K562 (cell line): ENCODE data around the gene MFN1. TPM values are rescaled to one million over a fixed set of nuclear protein-coding genes. Genes with fewer than 3 reads are reported as not detected.
"Not testable (repeated sequence)": the region's sequence is repeated elsewhere in the genome, so short reads cannot be mapped to it uniquely, and the experiment has no call there.

ENCODE experiments used
- ATAC-seq: fragments of 200-7000 bp; cut with Tn5 transposase; 3 replicates; pipeline ENCODE4 v1.9.1; 2020; ENCODE audit warnings: moderate library complexity
- BruUV-seq: library from RNA; stranded (reverse); fragments of 400-500 nt; replicated peaks from 2 replicates; lab custom pipeline; 2021; lab: Mats Ljungman, UMichigan
- CTCF ChIA-PET: fragments of 300-600 bp; formaldehyde crosslinking; extraction: SDS; loops from one replicate; lab custom pipeline; 2021; ENCODE audit warnings: low intra/inter-chr PET ratio; lab: Yijun Ruan, JAX
- POLR2A ChIA-PET: fragments of 300-600, 350-650 bp; sonication (Branson Sonifier 250); formaldehyde crosslinking; extraction: SDS; loops from one replicate; lab custom pipeline; 2021; ENCODE audit warnings: antibody characterized with exemption, inconsistent platforms; lab: Yijun Ruan, JAX
- DNase-seq, 4 experiments: peaks; one replicate each; pipeline versions ENCODE4 v3.0.0 to v3.0.0-alpha.2; 2011 to 2018; ENCODE audit warnings: low spot score in 3 of 4, mixed read lengths in 3 of 4; ENCODE audit errors: extremely low read depth in 1 of 4
- FAIRE-seq: peaks from 2 replicates; lab custom pipeline; 2011; peaks lifted over from hg19 to GRCh38; lab: Jason Lieb, UNC
- H2AFZ ChIP-seq: 2 replicates; pipeline ENCODE4 v1.6.0; 2011; ENCODE audit warnings: low read depth, low read length, control low read depth, inconsistent platforms
- H3K27ac ChIP-seq: fragments of 200-600 bp; 3 replicates; pipeline ENCODE4 v1.8.0; 2011; ENCODE audit warnings: low read depth, mild to moderate bottlenecking, control low read depth, inconsistent platforms, low read length, moderate library complexity, mixed read lengths; ENCODE audit errors: extremely low read depth
- H3K27me3 ChIP-seq, 2 experiments: fragments of 300-600 bp in 1 of 2; 2 replicates in 1 of 2; 3 replicates in 1 of 2; pipeline versions ENCODE4 v1.6.0 to v1.8.0; 2011; ENCODE audit warnings: inconsistent platforms in 2 of 2, low read length in 2 of 2, mild to moderate bottlenecking in 1 of 2, mixed read lengths in 1 of 2, moderate library complexity in 1 of 2; ENCODE audit not compliant: control insufficient read depth in 2 of 2, insufficient read depth in 2 of 2
- H3K36me3 ChIP-seq: fragments of 300-600 bp; 3 replicates; pipeline ENCODE4 v1.8.0; 2011; ENCODE audit warnings: mild to moderate bottlenecking, low read length, inconsistent platforms; ENCODE audit not compliant: control insufficient read depth, insufficient read depth
- H3K4me1 ChIP-seq, 2 experiments: fragments of 200-600 bp in 1 of 2; replicated peaks in 1 of 2; 2 replicates in 1 of 2; 3 replicates in 1 of 2; pipeline versions ENCODE4 v1.5.1 to v1.8.0; 2011; ENCODE audit warnings: inconsistent platforms in 2 of 2, low read length in 2 of 2, mild to moderate bottlenecking in 1 of 2, mixed read lengths in 1 of 2, moderate library complexity in 1 of 2; ENCODE audit not compliant: control insufficient read depth in 2 of 2, insufficient read depth in 2 of 2
- H3K4me2 ChIP-seq: 2 replicates; pipeline ENCODE4 v1.6.1; 2011; ENCODE audit warnings: low read length, control low read depth, inconsistent platforms, mixed read lengths; ENCODE audit not compliant: insufficient read depth
- H3K4me3 ChIP-seq: fragments of 200-600 bp; sonication (generic), shearing (Covaris generic); 2 replicates; pipeline ENCODE4 v1.5.1; 2016; ENCODE audit warnings: control low read depth, inconsistent platforms
- H3K79me2 ChIP-seq: fragments of 200-600 bp; 3 replicates; pipeline ENCODE4 v1.8.0; 2011; ENCODE audit warnings: low read length, inconsistent platforms; ENCODE audit not compliant: control insufficient read depth, insufficient read depth
- H3K9ac ChIP-seq, 2 experiments: 2 replicates each; pipeline versions ENCODE4 v1.6.0 to v1.6.1; 2011; ENCODE audit warnings: low read depth in 2 of 2, low read length in 2 of 2, control low read depth in 1 of 2, inconsistent platforms in 1 of 2, mild to moderate bottlenecking in 1 of 2, mixed read lengths in 1 of 2; ENCODE audit not compliant: insufficient read depth in 1 of 2
- H3K9me1 ChIP-seq: one replicate; pipeline ENCODE4 v1.6.0; 2011; ENCODE audit warnings: inconsistent platforms, mild to moderate bottlenecking, low read length, moderate library complexity; ENCODE audit not compliant: control insufficient read depth, insufficient read depth
- H3K9me3 ChIP-seq: replicated peaks from 2 replicates; pipeline ENCODE4 v1.5.1; 2011; ENCODE audit warnings: low read depth, low read length, inconsistent platforms; ENCODE audit not compliant: control insufficient read depth, insufficient read depth
- H4K20me1 ChIP-seq: replicated peaks from 2 replicates; pipeline ENCODE4 v1.6.1; 2011; ENCODE audit warnings: low read length, inconsistent platforms, mixed read lengths; ENCODE audit not compliant: control insufficient read depth, insufficient read depth
- BCOR ChIP-seq: fragments of 450-650 bp; IDR thresholded peaks from 2 replicates; pipeline ENCODE4 v1.6.1; 2016
- CEBPZ ChIP-seq: fragments of 150-350 bp; IDR thresholded peaks from 2 replicates; pipeline ENCODE4 v1.6.1; 2014; ENCODE audit warnings: low read depth, mild to moderate bottlenecking, low read length, borderline replicate concordance
- HNRNPK ChIP-seq: fragments of 200-400 bp; formaldehyde crosslinking; IDR thresholded peaks from one replicate; pipeline ENCODE4 v1.6.1; 2018; ENCODE audit warnings: mild to moderate bottlenecking, low read depth, low read length; ENCODE audit not compliant: poor library complexity, severe bottlenecking
- TAF9B ChIP-seq: fragments of 450-650 bp; IDR thresholded peaks from 2 replicates; pipeline ENCODE4 v1.6.1; 2018; ENCODE audit warnings: mild to moderate bottlenecking; ENCODE audit not compliant: partially characterized antibody
- TARDBP ChIP-seq: fragments of 450-650 bp; IDR thresholded peaks from 2 replicates; pipeline ENCODE4 v1.6.1; 2016
- THAP12 ChIP-seq: fragments of 250-450 bp; sonication (Bioruptor Pico); IDR thresholded peaks from 2 replicates; pipeline ENCODE4 v1.9.0; 2021; ENCODE audit warnings: mild to moderate bottlenecking, inconsistent platforms
- ZNF12 ChIP-seq: sonication (generic); formaldehyde crosslinking; IDR thresholded peaks from 2 replicates; pipeline ENCODE4 v1.4.0; 2020; ENCODE audit warnings: mild to moderate bottlenecking, missing genetic modification reagents
- ZNF146 ChIP-seq: IDR thresholded peaks from one replicate; pipeline ENCODE4 v1.6.1; 2018; ENCODE audit warnings: missing compliant biosample characterization; ENCODE audit not compliant: unreplicated experiment
- ZNF668 ChIP-seq: fragments of 250-450 bp; sonication (Bioruptor Pico); IDR thresholded peaks from 2 replicates; pipeline ENCODE4 v1.8.0; 2022; ENCODE audit warnings: mild to moderate bottlenecking, inconsistent platforms
- WGBS: fragments of 100-300 bp; shearing (Covaris generic); methylation state at CpG from one replicate; pipeline ENCODE4 v1.1.6; 2016; ENCODE audit warnings: low coverage, mixed read lengths; ENCODE audit not compliant: insufficient coverage; ENCODE audit errors: missing lambda C conversion rate; 5-methylcytosine and 5-hydroxymethylcytosine counted together
- in situ Hi-C: fragments of 300-500 bp; cut with MboI; formaldehyde crosslinking; loops from 4 replicates; pipeline ENCODE4 v1.15.0; 2018; ENCODE audit warnings: inconsistent platforms, mixed read lengths
- intact Hi-C: fragments of 100-400 bp; cut with micrococcal nuclease; formaldehyde crosslinking; loops from 2 replicates; pipeline ENCODE4 v1.14.2; 2022
- polyA plus RNA-seq, 8 experiments: library from polyadenylated mRNA; depleted of rRNA in 4 of 8; stranded (reverse) in 5 of 8; unstranded in 3 of 8; fragments of >200 nt; fragmentation: Nextera tagmentation in 2 of 8; fragmentation: Illumina TruSeq in 1 of 8; extraction: Ambion mirVana in 2 of 8; extraction: Trizol in 1 of 8; gene quantifications; 2 replicates each; pipeline versions ENCODE4 v1.2.1 to v1.2.3, GENCODE V29; 2011 to 2014; ENCODE audit warnings: inconsistent platforms in 1 of 8, missing spikeins in 1 of 8
- total RNA-seq, 7 experiments: library from RNA; depleted of rRNA in 6 of 7; stranded (reverse); fragments of >200 nt in 6 of 7; fragmentation: Illumina TruSeq in 2 of 7; extraction: Trizol in 2 of 7; gene quantifications; 2 replicates each; pipeline versions ENCODE4 v1.2.1 to v1.2.3, GENCODE V29; 2011 to 2021; ENCODE audit warnings: low replicate concordance in 1 of 7

MFN1 gene
- total and polyA plus RNA-seq, 9 of the 15 experiments (the other 6 are each of a cell fraction or from before 2014, with no cell fraction given), result 10.5 to 42.7 (median 22.6) TPM

- no peak for TF ChIP-seq ZNF668
These were observed 42.9 kb upstream of the MFN1 start (continued) for GRCh38 chr3:179304605-179305004.

GRCh38 chr3:179307362-179307761 lies 40.1 kb upstream of the MFN1 start:
- H3K27ac ChIP-seq, H3K36me3 ChIP-seq, intact Hi-C loops: not testable (repeated sequence)
- TF ChIP-seq ZNF146 (CRISPR knock-in tag) (peak; percentile 72), BCOR (peak; percentile 37; the same call in 1 of the 2 replicates)
- TF ChIP-seq, all 486 proteins: peak for 2; not testable (repeated sequence) for 484
- in situ Hi-C loops, result loop anchor here (25.0 kb wide), 1 partner anchor 845 kb away; no protein-coding TSS in a partner anchor
- CTCF ChIA-PET, BruUV-seq, H4K20me1 ChIP-seq, H3K9me1 ChIP-seq, FAIRE-seq, H3K79me2 ChIP-seq, H2AFZ ChIP-seq, H3K9me3 ChIP-seq, DNase-seq, H3K4me2 ChIP-seq, H3K27me3 ChIP-seq, H3K4me1 ChIP-seq, H3K4me3 ChIP-seq, H3K9ac ChIP-seq, ATAC-seq: not testable (repeated sequence)
- POLR2A ChIA-PET, result interaction anchor here (2.3 kb wide), 1 partner anchor 8 kb away, joined by 9 read pairs; no protein-coding TSS in a partner anchor
- WGBS, result 56% methylated on average over 2 of the region's 2 CpGs

GRCh38 chr3:179308001-179308400 lies 39.5 kb upstream of the MFN1 start:
- Histone ChIP-seq H3K36me3 (no peaks in the 10 kb centered on the region), H3K79me2 (no peaks in the 10 kb centered on the region), H4K20me1 (no peaks in the 10 kb centered on the region), H3K4me2 (no peak overlapping the region), H2AFZ (peak overlapping the region; percentile 5; the same call in 1 of the 2 replicates), H3K27me3 (no peaks in the 10 kb centered on the region), H3K4me1 (peaks cover 0 to 7% of the 10 kb centered on the region in 2 experiments; a peak in 3 of 5 replicates), H3K9me1 (no peaks in the 10 kb centered on the region), H3K9ac (no peak overlapping the region), H3K27ac (no peak overlapping the region), H3K4me3 (no peak overlapping the region), H3K9me3 (no peaks in the 10 kb centered on the region)
- ATAC-seq (no peak), FAIRE-seq (no peak), DNase-seq (no peak)
- in situ Hi-C loops, result loop anchor here (25.0 kb wide), 1 partner anchor 846 kb away; no protein-coding TSS in a partner anchor
- no TSS peak for BruUV-seq
- intact Hi-C loops, result no loop called here
- ChIA-PET POLR2A (no interaction called here), CTCF (no interaction called here)
- TF ChIP-seq THAP12 (no peak), ZNF12 (CRISPR knock-in tag) (no peak), HNRNPK (no peak), CEBPZ (no peak), TARDBP (no peak), TAF9B (no peak)
